Fibroblast of villous mesenchyme (primary cell): ENCODE results near the gene GRB10. TPM values are rescaled to one million over a fixed set of nuclear protein-coding genes. Genes with fewer than 3 reads are reported as not detected.
A peak's percentile ranks its signal among the peaks of the same experiment; 100 is the strongest.

ENCODE experiments used
- DNase-seq: peaks from one replicate; pipeline ENCODE4 v3.0.0-alpha.2; 2010; ENCODE audit warnings: low read depth
- H3K4me3 ChIP-seq: 2 replicates; pipeline ENCODE4 v1.5.1; 2011; ENCODE audit warnings: low read depth, mild to moderate bottlenecking, low read length
- CTCF ChIP-seq: IDR thresholded peaks from 2 replicates; pipeline ENCODE4 v1.5.1; 2012; ENCODE audit warnings: low read depth, mild to moderate bottlenecking, low read length; ENCODE audit not compliant: insufficient read depth
- total RNA-seq: library from RNA; depleted of rRNA; stranded (reverse); fragments of >200 nt; gene quantifications from 2 replicates; pipeline ENCODE4 v1.2.3, GENCODE V29; 2012

Gene GRB10
- total RNA-seq, 1 donor: 23.3 TPM

- no peak for DNase-seq
- H3K4me3 ChIP-seq: no peak overlapping the region
Observed at GRCh38 chr7:50814166-50814565, 31.5 kb upstream of the GRB10 start.

GRCh38 chr7:50812841-50813475, 30.3 kb upstream of the GRB10 start:
- no peak for TF ChIP-seq CTCF
- no peak overlapping the region for H3K4me3 ChIP-seq
- peak; percentile 56 for DNase-seq

More at GRCh38 chr7:50814166-50814565, 31.5 kb upstream of the GRB10 start:
- no peak for TF ChIP-seq CTCF

GRCh38 chr7:50812094-50812493, 29.4 kb upstream of the GRB10 start:
- no peak for TF ChIP-seq CTCF
- no peak overlapping the region for H3K4me3 ChIP-seq
- no peak for DNase-seq

- H3K4me3 ChIP-seq: no peak overlapping the region
- no peak for TF ChIP-seq CTCF
- no peak for DNase-seq
Observed at GRCh38 chr7:50808282-50808888, 25.7 kb upstream of the GRB10 start.

GRCh38 chr7:50807026-50807730, 24.5 kb upstream of the GRB10 start:
- H3K4me3 ChIP-seq: no peak overlapping the region
- no peak for DNase-seq
- no peak for TF ChIP-seq CTCF

- H3K4me3 ChIP-seq: no peak overlapping the region
- no peak for TF ChIP-seq CTCF
- no peak for DNase-seq
Observed at GRCh38 chr7:50806143-50806542, 23.4 kb upstream of the GRB10 start.
